GM23338 (cell line): ENCODE measurements around the gene TYW3. TPM values are rescaled to one million over a fixed set of nuclear protein-coding genes. Genes with fewer than 3 reads are reported as not detected.

ENCODE experiments used
- ATAC-seq: fragments of 200-7000 bp; cut with Tn5 transposase; 3 replicates; pipeline ENCODE4 v1.9.1; 2020
- DNase-seq: peaks from one replicate; pipeline ENCODE4 v3.0.0-alpha.2; 2015; ENCODE audit warnings: low spot score
- H2AFZ ChIP-seq: fragments of 200-600 bp; sonication (generic); 2 replicates; pipeline ENCODE4 v1.8.0; 2016; ENCODE audit warnings: antibody characterized with exemption, mild to moderate bottlenecking, moderate library complexity
- H3F3A ChIP-seq: fragments of 200-600 bp; sonication (generic); replicated peaks from 2 replicates; pipeline ENCODE4 v1.8.0; 2017; ENCODE audit warnings: antibody characterized with exemption, mixed run types, low read depth
- H3K27ac ChIP-seq: fragments of 200-600 bp; sonication (generic); 2 replicates; pipeline ENCODE4 v1.6.1; 2016; ENCODE audit warnings: low read depth
- H3K27me3 ChIP-seq: fragments of 200-600 bp; sonication (generic); 2 replicates; pipeline ENCODE4 v1.8.0; 2016; ENCODE audit warnings: mild to moderate bottlenecking, mixed run types, moderate library complexity; ENCODE audit not compliant: insufficient read depth
- H3K36me3 ChIP-seq: fragments of 200-600 bp; sonication (generic); 2 replicates; pipeline ENCODE4 v1.8.0; 2016; ENCODE audit warnings: mild to moderate bottlenecking; ENCODE audit not compliant: insufficient read depth
- H3K4me1 ChIP-seq: fragments of 200-600 bp; sonication (generic); 2 replicates; pipeline ENCODE4 v1.8.0; 2016; ENCODE audit warnings: mild to moderate bottlenecking, moderate library complexity; ENCODE audit not compliant: insufficient read depth
- H3K4me2 ChIP-seq: fragments of 200-600 bp; sonication (generic); 2 replicates; pipeline ENCODE4 v1.7.1; 2017; ENCODE audit warnings: mixed run types
- H3K4me3 ChIP-seq: fragments of 200-600 bp; sonication (generic); 2 replicates; pipeline ENCODE4 v1.6.1; 2016; ENCODE audit warnings: mixed run types
- H3K79me2 ChIP-seq: fragments of 200-600 bp; sonication (generic); replicated peaks from 2 replicates; pipeline ENCODE4 v1.8.0; 2017; ENCODE audit warnings: mild to moderate bottlenecking; ENCODE audit not compliant: insufficient read depth
- H3K9me2 ChIP-seq: fragments of 200-600 bp; sonication (generic); 2 replicates; pipeline ENCODE4 v1.8.0; 2017; ENCODE audit not compliant: insufficient read depth
- H4K20me1 ChIP-seq: fragments of 200-600 bp; sonication (generic); replicated peaks from 2 replicates; pipeline ENCODE4 v1.8.0; 2017; ENCODE audit warnings: mild to moderate bottlenecking; ENCODE audit not compliant: insufficient read depth
- H3K27ac Mint-ChIP-seq: 2 replicates; pipeline ENCODE4 v1.8.0; 2020; ENCODE audit warnings: inconsistent platforms, mild to moderate bottlenecking, moderate library complexity, mixed read lengths
- H3K27me3 Mint-ChIP-seq: 3 replicates; pipeline ENCODE4 v1.8.0; 2022; ENCODE audit warnings: low read depth, mild to moderate bottlenecking, moderate library complexity, mixed read lengths, inconsistent platforms; ENCODE audit not compliant: insufficient read depth, poor library complexity
- H3K36me3 Mint-ChIP-seq: 3 replicates; pipeline ENCODE4 v1.8.0; 2021; ENCODE audit warnings: low read depth, mild to moderate bottlenecking, inconsistent platforms, moderate library complexity, mixed read lengths
- H3K4me1 Mint-ChIP-seq: 3 replicates; pipeline ENCODE4 v1.8.0; 2020; ENCODE audit warnings: mild to moderate bottlenecking, inconsistent platforms, mixed read lengths
- H3K4me3 Mint-ChIP-seq: 3 replicates; pipeline ENCODE4 v1.8.0; 2021; ENCODE audit warnings: moderate library complexity, mild to moderate bottlenecking, inconsistent platforms, mixed read lengths
- H3K9me3 Mint-ChIP-seq: 3 replicates; pipeline ENCODE4 v1.8.0; 2020; ENCODE audit warnings: moderate library complexity, mild to moderate bottlenecking, inconsistent platforms, mixed read lengths
- CREB1 ChIP-seq: fragments of 250-450 bp; sonication (Bioruptor Pico); IDR thresholded peaks from 2 replicates; pipeline ENCODE4 v1.5.0; 2020; ENCODE audit warnings: low read depth, mild to moderate bottlenecking, moderate library complexity
- EZH2 ChIP-seq: fragments of 200-600 bp; sonication (generic); IDR thresholded peaks from one replicate; pipeline ENCODE4 v1.8.0; 2017; ENCODE audit warnings: antibody characterized with exemption, mild to moderate bottlenecking, low read depth; ENCODE audit not compliant: unreplicated experiment
- EZH2phosphoT487 ChIP-seq: fragments of 200-600 bp; sonication (generic); IDR thresholded peaks from one replicate; pipeline ENCODE4 v1.8.1; 2018; ENCODE audit warnings: antibody characterized with exemption; ENCODE audit not compliant: unreplicated experiment
- JUNB ChIP-seq: IDR thresholded peaks from one replicate; pipeline ENCODE4 v1.6.1; 2016; ENCODE audit warnings: antibody characterized with exemption; ENCODE audit not compliant: unreplicated experiment
- POLR2AphosphoS5 ChIP-seq: IDR thresholded peaks from 2 replicates; pipeline ENCODE4 v1.6.1; 2016; ENCODE audit warnings: antibody characterized with exemption, low read depth
- REST ChIP-seq: IDR thresholded peaks from one replicate; pipeline ENCODE4 v1.6.1; 2018; ENCODE audit warnings: antibody characterized with exemption; ENCODE audit not compliant: unreplicated experiment
- STAT1 ChIP-seq: IDR thresholded peaks from one replicate; pipeline ENCODE4 v1.6.1; 2016; ENCODE audit warnings: antibody characterized with exemption; ENCODE audit not compliant: unreplicated experiment
- ZNF114 ChIP-seq: fragments of 250-450 bp; sonication (Bioruptor Pico); IDR thresholded peaks from 2 replicates; pipeline ENCODE4 v1.5.0; 2020; ENCODE audit warnings: mild to moderate bottlenecking, moderate library complexity
- ZNF331 ChIP-seq: fragments of 250-450 bp; sonication (Bioruptor Pico); IDR thresholded peaks from 2 replicates; pipeline ENCODE4 v1.5.0; 2020; ENCODE audit warnings: low read depth, mild to moderate bottlenecking, moderate library complexity
- polyA plus RNA-seq: library from polyadenylated mRNA; unstranded; fragments of >200 nt; fragmentation: Nextera tagmentation; extraction: Ambion mirVana; gene quantifications from 2 replicates; pipeline ENCODE4 v1.2.1, GENCODE V29; 2016
- total RNA-seq: library from RNA; depleted of rRNA; stranded (reverse); fragments of >200 nt; shearing (Covaris generic); gene quantifications from 2 replicates; pipeline ENCODE4 v1.2.3, GENCODE V29; 2014
- TF ChIP-seq, protein P1 (sequence below): fragments of 250-450 bp; sonication (Bioruptor Pico); IDR thresholded peaks from 2 replicates; pipeline ENCODE4 v1.5.0; 2020; ENCODE audit warnings: mild to moderate bottlenecking, moderate library complexity
- TF ChIP-seq, protein P2 (sequence below), 2 experiments: fragments of 200-600 bp in 1 of 2; sonication (generic) in 1 of 2; conservative IDR thresholded peaks; 2 replicates each; pipeline versions ENCODE4 v1.5.1 to v1.6.1; 2016 to 2017; ENCODE audit warnings: antibody characterized with exemption in 2 of 2, low read depth in 2 of 2, mild to moderate bottlenecking in 2 of 2, moderate library complexity in 1 of 2

TYW3 gene
- total and polyA plus RNA-seq, 2 experiments from 2014 or later = 29.6 to 66.8 TPM

GRCh38 chr1:74773582-74773981, 40.6 kb downstream of the TYW3 start:
- no peaks in the 10 kb centered on the region for H3K9me3 Mint-ChIP-seq
- no peaks in the 10 kb centered on the region for H3F3A ChIP-seq
- H3K9me2 ChIP-seq = no peaks in the 10 kb centered on the region
- TF ChIP-seq REST = no peak
- no peak for TF ChIP-seq STAT1
- TF ChIP-seq, protein P1, sequence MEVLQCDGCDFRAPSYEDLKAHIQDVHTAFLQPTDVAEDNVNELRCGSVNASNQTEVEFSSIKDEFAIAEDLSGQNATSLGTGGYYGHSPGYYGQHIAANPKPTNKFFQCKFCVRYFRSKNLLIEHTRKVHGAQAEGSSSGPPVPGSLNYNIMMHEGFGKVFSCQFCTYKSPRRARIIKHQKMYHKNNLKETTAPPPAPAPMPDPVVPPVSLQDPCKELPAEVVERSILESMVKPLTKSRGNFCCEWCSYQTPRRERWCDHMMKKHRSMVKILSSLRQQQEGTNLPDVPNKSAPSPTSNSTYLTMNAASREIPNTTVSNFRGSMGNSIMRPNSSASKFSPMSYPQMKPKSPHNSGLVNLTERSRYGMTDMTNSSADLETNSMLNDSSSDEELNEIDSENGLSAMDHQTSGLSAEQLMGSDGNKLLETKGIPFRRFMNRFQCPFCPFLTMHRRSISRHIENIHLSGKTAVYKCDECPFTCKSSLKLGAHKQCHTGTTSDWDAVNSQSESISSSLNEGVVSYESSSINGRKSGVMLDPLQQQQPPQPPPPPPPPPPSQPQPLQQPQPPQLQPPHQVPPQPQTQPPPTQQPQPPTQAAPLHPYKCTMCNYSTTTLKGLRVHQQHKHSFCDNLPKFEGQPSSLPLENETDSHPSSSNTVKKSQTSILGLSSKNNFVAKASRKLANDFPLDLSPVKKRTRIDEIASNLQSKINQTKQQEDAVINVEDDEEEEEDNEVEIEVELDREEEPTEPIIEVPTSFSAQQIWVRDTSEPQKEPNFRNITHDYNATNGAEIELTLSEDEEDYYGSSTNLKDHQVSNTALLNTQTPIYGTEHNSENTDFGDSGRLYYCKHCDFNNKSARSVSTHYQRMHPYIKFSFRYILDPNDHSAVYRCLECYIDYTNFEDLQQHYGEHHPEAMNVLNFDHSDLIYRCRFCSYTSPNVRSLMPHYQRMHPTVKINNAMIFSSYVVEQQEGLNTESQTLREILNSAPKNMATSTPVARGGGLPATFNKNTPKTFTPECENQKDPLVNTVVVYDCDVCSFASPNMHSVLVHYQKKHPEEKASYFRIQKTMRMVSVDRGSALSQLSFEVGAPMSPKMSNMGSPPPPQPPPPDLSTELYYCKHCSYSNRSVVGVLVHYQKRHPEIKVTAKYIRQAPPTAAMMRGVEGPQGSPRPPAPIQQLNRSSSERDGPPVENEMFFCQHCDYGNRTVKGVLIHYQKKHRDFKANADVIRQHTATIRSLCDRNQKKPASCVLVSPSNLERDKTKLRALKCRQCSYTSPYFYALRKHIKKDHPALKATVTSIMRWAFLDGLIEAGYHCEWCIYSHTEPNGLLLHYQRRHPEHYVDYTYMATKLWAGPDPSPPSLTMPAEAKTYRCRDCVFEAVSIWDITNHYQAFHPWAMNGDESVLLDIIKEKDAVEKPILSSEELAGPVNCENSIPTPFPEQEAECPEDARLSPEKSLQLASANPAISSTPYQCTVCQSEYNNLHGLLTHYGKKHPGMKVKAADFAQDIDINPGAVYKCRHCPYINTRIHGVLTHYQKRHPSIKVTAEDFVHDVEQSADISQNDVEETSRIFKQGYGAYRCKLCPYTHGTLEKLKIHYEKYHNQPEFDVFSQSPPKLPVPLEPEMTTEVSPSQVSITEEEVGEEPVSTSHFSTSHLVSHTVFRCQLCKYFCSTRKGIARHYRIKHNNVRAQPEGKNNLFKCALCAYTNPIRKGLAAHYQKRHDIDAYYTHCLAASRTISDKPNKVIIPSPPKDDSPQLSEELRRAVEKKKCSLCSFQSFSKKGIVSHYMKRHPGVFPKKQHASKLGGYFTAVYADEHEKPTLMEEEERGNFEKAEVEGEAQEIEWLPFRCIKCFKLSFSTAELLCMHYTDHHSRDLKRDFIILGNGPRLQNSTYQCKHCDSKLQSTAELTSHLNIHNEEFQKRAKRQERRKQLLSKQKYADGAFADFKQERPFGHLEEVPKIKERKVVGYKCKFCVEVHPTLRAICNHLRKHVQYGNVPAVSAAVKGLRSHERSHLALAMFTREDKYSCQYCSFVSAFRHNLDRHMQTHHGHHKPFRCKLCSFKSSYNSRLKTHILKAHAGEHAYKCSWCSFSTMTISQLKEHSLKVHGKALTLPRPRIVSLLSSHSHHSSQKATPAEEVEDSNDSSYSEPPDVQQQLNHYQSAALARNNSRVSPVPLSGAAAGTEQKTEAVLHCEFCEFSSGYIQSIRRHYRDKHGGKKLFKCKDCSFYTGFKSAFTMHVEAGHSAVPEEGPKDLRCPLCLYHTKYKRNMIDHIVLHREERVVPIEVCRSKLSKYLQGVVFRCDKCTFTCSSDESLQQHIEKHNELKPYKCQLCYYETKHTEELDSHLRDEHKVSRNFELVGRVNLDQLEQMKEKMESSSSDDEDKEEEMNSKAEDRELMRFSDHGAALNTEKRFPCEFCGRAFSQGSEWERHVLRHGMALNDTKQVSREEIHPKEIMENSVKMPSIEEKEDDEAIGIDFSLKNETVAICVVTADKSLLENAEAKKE = no peak
- TF ChIP-seq, protein P2, sequence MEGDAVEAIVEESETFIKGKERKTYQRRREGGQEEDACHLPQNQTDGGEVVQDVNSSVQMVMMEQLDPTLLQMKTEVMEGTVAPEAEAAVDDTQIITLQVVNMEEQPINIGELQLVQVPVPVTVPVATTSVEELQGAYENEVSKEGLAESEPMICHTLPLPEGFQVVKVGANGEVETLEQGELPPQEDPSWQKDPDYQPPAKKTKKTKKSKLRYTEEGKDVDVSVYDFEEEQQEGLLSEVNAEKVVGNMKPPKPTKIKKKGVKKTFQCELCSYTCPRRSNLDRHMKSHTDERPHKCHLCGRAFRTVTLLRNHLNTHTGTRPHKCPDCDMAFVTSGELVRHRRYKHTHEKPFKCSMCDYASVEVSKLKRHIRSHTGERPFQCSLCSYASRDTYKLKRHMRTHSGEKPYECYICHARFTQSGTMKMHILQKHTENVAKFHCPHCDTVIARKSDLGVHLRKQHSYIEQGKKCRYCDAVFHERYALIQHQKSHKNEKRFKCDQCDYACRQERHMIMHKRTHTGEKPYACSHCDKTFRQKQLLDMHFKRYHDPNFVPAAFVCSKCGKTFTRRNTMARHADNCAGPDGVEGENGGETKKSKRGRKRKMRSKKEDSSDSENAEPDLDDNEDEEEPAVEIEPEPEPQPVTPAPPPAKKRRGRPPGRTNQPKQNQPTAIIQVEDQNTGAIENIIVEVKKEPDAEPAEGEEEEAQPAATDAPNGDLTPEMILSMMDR (conservative IDR thresholded peaks at IDR 0.05; ENCODE audit: low read depth in 2 of 2) = no peak
- no peak for TF ChIP-seq ZNF114 (CRISPR knock-in tag)
- TF ChIP-seq ZNF331 (CRISPR knock-in tag) = no peak
- no peak for TF ChIP-seq POLR2AphosphoS5
- TF ChIP-seq EZH2 = no peak
- no peak for TF ChIP-seq EZH2phosphoT487
- no peak for TF ChIP-seq JUNB
- TF ChIP-seq CREB1 (CRISPR knock-in tag) = no peak
- H3K4me3 Mint-ChIP-seq = no peak overlapping the region
- peak overlapping the region; percentile 67; the same call in 1 of the 2 replicates for H2AFZ ChIP-seq
- no peaks in the 10 kb centered on the region; the same call in 1 of the 2 replicates for H3K4me1 ChIP-seq
- no peaks in the 10 kb centered on the region for H4K20me1 ChIP-seq
- H3K27ac ChIP-seq = no peak overlapping the region
- H3K4me1 Mint-ChIP-seq = peaks cover 4% of the 10 kb centered on the region; the same call in 2 of the 3 replicates
- no peaks in the 10 kb centered on the region for H3K36me3 ChIP-seq
- no peaks in the 10 kb centered on the region for H3K79me2 ChIP-seq
- no peak overlapping the region for H3K27ac Mint-ChIP-seq
- no peak overlapping the region for H3K4me3 ChIP-seq
- no peak for ATAC-seq
- H3K36me3 Mint-ChIP-seq = no peaks in the 10 kb centered on the region
- no peaks in the 10 kb centered on the region for H3K27me3 Mint-ChIP-seq
- H3K27me3 ChIP-seq = no peaks in the 10 kb centered on the region
- DNase-seq = no peak
- H3K4me2 ChIP-seq = no peak overlapping the region
